ENCODE data around the gene SIL1.

The SIL1 gene

DNA sequence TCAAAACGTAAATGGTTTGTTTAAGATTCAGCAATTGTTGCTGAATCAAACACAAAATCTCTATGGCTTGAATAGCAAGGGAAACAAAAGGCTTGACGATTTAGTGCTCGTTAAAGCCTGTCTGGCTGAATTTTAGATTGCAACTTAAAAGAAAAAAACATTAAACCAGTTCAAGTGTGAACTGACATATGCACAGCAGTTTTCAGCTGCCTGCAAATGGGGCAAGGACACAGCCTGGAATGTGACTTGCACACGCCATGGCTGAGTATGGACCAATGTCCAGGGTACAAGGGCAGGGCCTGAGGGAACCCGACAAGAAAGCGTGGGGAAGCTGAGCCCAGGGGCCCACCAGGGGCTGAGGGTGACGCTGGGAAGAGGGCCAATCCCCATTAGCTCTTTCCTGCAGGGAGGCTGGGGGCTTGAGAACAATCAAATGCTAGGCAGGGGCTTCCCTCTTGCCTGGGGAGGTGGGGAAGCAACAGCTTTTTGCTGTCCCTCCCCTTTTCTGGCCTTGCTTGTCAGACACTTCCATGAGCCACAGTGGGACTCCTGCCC, 233.4 kb downstream of the SIL1 start:
- no peak for DNase-seq (ENCODE audit: extremely low read depth in 1 of 2, low read depth in 1 of 2)

GRCh38 chr5:138963763-138964371, 234.3 kb downstream of the SIL1 start:
- no peak for DNase-seq (ENCODE audit: extremely low read depth in 1 of 2, low read depth in 1 of 2)

GRCh38 chr5:138962614-138963370, 235.4 kb downstream of the SIL1 start:
- no peak for DNase-seq (ENCODE audit: extremely low read depth in 1 of 2, low read depth in 1 of 2)

DNA sequence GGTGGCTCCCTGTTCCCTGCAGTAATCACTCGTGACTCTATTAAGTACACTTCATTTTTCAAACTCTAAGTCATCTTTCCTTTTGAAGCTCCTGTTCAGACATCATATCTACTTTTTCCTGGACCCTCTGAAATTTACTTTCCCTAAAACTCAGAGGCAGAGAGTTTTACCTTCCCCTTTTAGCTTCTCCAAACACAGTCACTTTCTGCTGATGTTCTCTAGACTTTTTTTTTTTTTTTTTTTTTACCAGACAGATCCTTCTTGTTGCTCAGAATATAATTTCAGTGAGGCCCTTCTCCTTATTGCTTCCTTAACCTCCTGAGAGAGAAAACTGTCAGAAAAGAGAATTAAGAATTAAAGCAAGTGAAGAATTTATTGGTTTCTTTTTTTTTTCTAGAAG, 236.4 kb downstream of the SIL1 start:
- DNase-seq (ENCODE audit: extremely low read depth in 1 of 2, low read depth in 1 of 2): no peak

GRCh38 chr5:138961221-138961620, 236.9 kb downstream of the SIL1 start:
- DNase-seq (ENCODE audit: extremely low read depth in 1 of 2, low read depth in 1 of 2): no peak

GRCh38 chr5:138960145-138960692, 237.9 kb downstream of the SIL1 start:
- DNase-seq (ENCODE audit: extremely low read depth in 1 of 2, low read depth in 1 of 2): no peak

- DNase-seq (ENCODE audit: extremely low read depth in 1 of 2, low read depth in 1 of 2): no peak
Measured at GRCh38 chr5:138956801-138957200, 241.4 kb downstream of the SIL1 start.

GRCh38 chr5:138955671-138956295, 242.4 kb downstream of the SIL1 start:
- no peak for DNase-seq (ENCODE audit: extremely low read depth in 1 of 2, low read depth in 1 of 2)

DNA sequence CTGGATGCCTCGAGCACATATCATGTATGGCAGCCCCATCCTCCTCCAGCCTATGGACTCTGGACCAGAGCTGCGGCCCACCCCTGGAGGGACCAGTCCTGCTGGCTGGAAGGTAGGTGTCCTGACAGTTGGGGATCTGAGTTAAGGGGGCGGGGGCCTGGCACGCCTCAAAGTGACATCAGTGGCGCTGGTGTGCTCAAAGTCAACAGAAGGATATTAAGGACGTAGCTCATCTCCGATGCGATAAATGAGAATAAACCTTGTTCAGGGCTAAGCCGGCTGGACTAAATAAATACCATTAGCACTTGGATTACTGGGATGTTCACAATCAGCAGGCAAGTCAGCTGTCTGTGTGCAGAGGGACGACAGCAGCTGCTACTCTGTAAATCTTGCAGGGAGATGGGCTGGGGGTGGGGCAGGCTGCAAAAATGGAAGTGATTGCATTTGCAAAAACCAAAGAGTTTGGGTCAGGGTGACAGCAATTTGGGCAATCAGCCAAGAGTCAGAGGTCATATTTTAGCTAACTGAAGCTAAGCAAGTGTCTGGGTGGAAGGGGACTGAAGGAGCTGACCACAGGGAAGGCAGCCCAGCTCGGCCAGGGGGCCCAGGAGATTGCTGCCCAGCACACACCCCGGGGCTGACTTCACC, 243.0 kb downstream of the SIL1 start:
- no peak for DNase-seq (ENCODE audit: extremely low read depth in 1 of 2, low read depth in 1 of 2)

DNA sequence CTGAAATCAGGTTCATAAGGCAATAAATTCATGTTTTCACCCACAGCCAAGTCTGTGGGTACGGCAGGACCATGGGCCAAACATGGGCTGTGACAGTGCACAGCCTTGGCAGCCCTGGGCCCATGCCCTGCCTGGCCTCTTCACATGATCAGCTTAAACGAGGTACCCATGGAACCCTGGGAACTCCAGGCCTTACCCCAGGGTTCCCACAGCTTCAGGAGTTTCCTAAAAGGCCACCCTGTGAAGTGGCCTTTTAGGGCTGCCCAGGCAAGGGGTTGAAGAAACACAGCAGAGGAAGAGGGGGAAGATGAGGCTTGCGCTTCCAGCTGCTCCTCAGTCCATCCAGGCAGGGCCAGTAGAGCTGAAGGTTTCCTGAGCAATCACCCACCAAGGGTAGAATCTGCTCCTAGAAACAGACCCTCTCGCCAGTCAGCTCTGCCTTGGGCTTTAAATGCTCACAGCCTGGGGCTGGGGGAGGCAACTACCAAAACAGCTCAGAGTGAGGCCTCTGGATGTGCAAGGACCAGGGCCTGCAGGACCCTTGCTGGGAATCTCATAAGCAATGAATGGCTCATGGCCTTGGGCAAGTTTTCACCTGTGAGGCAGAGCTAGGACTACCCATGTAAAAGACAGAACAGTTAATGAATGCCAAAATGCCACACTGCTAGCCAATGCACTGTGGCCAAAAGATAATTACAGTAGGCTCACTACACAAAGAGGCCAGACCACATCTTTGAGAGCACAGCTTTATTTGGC, 243.7 kb downstream of the SIL1 start:
- no peak for DNase-seq (ENCODE audit: extremely low read depth in 1 of 2, low read depth in 1 of 2)

DNA sequence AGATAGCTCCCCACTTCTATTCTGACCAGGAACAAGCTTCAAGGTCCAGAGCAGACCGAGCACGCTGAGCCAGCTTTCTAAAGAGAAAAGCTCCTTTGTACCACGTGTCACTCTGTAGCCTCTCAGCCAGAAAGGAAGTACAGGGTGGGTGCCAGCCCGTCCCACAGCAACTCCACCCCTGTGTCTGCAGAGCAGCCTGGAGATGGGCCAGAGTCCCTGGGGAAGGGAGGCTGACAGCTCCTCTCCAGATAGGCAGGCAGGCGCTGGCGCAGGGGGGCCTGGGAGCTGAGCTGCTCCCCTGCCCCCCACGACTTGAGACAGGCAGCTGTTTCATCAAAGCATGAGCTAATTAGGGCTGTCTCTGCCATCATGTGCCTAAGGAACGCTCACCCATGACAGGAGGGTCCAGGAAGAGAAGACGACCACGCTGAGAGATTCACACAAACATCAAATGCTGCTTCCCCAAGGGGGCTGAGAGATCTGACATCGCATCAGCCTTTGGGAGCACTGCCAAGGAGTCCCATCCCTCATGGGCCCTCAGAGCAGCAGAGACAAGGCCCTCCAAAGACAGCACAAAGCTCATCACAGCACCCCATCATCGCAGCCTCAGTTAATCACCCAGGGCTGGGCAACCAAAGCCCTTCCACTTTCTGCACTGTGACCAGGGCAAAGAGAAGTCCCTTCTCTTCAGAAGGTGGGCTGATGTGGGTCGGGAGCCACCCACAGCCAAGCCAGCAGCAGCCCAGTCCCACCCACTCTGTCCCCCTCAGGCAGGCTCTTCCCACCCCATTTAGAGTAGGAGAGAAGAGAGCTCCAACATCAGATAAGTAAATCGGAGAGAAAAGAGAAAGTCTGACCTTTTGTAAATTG, 244.5 kb downstream of the SIL1 start:
- no peak for DNase-seq (ENCODE audit: extremely low read depth in 1 of 2, low read depth in 1 of 2)

DNA sequence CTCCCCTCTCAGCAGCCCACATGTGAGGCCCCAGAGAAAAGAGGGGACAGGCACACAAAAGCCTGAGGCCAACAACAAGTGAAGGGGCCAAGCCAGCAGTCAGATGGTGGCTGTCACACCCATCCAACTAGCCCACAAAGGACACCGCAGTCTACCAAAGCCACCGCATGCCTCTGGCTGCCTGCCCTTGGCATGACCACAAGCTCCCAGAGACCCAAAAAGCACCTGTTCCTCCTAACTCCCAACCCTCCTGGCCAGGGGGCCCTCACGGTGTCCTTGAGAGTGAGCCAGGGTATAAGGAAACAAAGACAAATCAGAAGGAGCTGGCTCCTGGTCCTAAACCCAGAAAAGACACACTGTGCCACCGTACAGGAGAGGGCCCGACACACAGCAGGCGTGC, 245.2 kb downstream of the SIL1 start:
- DNase-seq (ENCODE audit: extremely low read depth in 1 of 2, low read depth in 1 of 2): no peak

DNA sequence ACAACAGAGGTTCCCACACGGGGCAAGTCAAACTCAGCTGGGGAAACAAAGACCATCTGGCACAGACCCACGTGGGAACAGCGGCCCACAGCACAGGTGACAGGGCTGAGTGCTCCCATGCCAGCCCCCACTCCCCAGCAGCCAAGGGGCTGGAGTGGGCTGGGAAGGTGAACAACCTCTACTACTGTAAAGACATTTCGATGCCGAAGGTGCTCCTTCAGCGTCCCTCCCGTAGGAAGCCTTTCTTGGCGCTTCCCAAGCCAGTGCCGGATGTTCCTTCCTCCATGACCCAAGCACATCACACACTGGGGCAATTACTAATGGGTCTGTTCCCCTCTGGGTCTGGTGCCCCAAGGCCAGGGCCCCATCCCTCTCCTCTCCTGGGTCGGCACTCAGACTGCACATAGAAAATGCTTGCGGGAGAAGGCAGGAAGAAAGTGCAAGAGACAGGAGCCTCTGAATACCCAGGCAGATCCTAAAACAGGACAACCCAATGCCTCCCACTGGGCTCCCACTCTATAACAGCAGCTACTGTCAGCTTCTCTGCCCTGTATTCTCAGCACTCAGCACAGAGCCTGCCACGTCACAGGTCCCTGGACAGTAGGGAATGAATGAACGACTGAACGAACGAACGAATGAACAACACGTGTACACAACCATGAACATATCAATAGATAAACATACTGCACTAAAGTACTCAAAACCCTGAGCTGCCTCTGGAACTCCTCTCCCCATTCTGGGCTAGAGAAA, 246.0 kb downstream of the SIL1 start:
- DNase-seq (ENCODE audit: extremely low read depth in 1 of 2, low read depth in 1 of 2): no peak

GRCh38 chr5:138951091-138951985, 246.8 kb downstream of the SIL1 start:
- no peak for DNase-seq (ENCODE audit: extremely low read depth in 1 of 2, low read depth in 1 of 2)

- DNase-seq (ENCODE audit: extremely low read depth in 1 of 2, low read depth in 1 of 2): no peak
Measured at GRCh38 chr5:138950421-138951031, 247.6 kb downstream of the SIL1 start.

- no peak for DNase-seq (ENCODE audit: extremely low read depth in 1 of 2, low read depth in 1 of 2)
Measured at GRCh38 chr5:138949988-138950387, 248.2 kb downstream of the SIL1 start.

DNA sequence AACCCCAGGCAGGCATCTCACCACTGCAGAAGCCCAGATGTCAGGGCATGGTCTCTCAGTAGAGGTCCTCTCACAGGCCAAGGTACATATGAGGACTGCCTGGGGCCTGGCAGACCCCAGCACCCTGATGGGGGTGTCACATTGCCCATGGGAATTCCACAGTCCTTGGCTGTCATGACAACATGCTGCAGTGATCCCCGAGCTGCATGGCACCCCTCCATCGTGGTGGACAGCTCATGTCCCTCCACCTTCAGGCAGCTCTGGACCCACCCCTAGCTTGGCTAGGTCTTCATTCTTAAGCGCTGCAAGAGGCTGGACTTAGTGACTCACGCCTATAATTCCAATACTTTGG, 249.0 kb downstream of the SIL1 start:
- DNase-seq (ENCODE audit: extremely low read depth in 1 of 2, low read depth in 1 of 2): no peak

Data from activated CD8-positive, alpha-beta memory T cell treated with anti-CD3 and anti-CD28 coated beads for 1 hour (primary cell).